ENCODE results near the gene GGCT.
A peak's percentile ranks its signal among the peaks of the same experiment; 100 is the strongest.

GGCT gene

DNA sequence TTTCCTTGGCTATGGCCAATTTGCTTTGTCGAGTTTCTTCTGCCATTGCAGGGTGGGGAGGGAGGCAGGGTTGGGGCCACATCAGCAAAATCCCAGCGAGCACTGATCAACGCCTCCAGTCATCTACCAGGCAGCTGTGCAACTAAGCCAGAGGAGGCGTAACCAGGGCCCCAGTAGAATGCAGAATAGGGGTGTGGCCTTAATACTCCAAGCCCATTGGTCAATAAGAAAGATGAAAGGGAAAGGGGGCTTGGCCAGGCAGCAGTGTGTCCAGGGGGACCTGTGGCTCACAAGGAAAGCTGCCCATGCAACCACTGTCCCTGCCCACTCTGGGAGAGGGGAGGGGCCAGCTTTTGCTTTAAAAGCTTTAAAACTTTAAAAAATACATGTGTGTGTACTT is 21.5 kb upstream of the GGCT start:
- TF ChIP-seq, protein P1, sequence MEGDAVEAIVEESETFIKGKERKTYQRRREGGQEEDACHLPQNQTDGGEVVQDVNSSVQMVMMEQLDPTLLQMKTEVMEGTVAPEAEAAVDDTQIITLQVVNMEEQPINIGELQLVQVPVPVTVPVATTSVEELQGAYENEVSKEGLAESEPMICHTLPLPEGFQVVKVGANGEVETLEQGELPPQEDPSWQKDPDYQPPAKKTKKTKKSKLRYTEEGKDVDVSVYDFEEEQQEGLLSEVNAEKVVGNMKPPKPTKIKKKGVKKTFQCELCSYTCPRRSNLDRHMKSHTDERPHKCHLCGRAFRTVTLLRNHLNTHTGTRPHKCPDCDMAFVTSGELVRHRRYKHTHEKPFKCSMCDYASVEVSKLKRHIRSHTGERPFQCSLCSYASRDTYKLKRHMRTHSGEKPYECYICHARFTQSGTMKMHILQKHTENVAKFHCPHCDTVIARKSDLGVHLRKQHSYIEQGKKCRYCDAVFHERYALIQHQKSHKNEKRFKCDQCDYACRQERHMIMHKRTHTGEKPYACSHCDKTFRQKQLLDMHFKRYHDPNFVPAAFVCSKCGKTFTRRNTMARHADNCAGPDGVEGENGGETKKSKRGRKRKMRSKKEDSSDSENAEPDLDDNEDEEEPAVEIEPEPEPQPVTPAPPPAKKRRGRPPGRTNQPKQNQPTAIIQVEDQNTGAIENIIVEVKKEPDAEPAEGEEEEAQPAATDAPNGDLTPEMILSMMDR (conservative IDR thresholded peaks at IDR 0.05), result no peak
- H3K27ac ChIP-seq, result no peak overlapping the region; the same call in 1 of the 2 replicates

DNA sequence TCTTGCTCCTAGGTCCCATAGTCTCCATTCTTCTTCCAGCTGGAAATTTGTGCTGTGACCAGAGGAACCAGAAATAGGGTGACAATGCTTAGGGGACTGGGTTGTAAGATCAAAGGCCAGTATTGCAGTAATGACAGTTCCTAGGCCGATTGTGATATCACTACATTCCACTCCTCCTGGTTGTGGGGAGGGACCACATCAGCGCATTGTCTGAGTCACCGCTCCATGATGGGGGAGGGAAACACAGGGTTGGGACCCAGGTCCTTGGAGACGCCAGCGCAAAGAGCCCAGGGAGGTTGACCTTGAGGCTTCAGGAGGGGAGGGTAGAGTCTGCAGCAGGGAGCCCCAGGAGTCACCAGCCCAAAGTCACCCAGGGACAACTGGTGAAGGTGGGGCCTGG is 20.8 kb upstream of the GGCT start:
- peak overlapping the region; percentile 98 for H3K27ac ChIP-seq
- TF ChIP-seq, protein P1 (conservative IDR thresholded peaks at IDR 0.05), result no peak

DNA sequence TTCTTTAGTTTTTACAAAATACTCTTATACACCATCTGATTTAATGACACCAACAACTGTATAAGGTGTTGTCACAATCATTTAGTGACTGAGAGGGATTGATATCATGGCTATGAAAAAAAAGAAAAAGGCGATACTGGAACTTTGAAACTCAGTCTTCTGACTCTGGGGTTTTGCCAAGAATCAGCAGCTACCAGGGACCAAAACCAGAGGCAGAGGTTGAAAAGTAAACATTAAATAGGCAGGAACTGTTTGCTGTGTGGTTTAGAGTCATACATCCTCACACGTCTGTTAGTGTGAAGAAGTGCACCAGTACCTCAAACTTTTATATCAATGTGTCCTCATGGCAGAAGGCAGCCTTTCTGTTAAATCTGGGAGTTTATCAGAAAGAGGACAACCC is 19.9 kb upstream of the GGCT start:
- TF ChIP-seq, protein P1 (conservative IDR thresholded peaks at IDR 0.05), result no peak
- peak overlapping the region; percentile 98 for H3K27ac ChIP-seq

DNA sequence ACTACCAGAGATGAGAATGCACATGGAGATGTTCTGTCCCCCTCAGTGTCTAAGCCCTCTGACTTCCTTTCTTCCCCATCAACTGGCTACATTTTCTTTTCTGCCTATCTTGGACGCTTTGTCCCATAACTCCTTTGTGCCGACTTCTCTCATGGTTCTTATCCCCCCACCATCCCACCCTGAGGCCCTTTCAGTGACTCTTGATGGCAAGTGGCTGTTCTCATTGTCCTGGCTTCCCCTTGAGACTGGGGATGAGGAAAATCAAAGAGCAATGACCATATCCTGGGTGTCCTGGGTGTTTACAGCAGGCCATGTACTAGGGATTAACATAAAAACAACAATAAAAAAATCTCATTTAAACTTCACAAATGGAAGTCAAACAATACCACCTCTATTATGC is 18.8 kb upstream of the GGCT start:
- peak overlapping the region; percentile 98 for H3K27ac ChIP-seq
- TF ChIP-seq, protein P1 (conservative IDR thresholded peaks at IDR 0.05), result no peak

DNA sequence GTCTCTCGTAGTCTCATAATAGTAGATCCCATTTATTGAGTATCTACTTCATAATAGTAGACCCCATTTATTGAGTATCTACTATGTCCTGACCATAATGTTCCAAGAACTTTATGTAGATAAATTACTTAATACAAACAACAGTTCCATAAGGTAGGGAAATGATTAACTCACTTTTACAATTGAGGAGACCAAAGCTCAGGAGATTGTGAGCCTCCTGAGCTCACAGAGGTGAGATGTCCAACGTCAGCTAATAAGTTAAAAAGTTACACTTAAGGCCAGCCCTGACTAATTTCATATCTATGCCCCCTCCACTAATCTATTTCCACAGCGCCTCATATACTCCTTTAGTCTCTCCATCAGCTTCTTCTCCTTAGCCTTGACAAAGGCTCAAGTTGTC is 17.5 kb upstream of the GGCT start:
- TF ChIP-seq, protein P1 (conservative IDR thresholded peaks at IDR 0.05), result no peak

DNA sequence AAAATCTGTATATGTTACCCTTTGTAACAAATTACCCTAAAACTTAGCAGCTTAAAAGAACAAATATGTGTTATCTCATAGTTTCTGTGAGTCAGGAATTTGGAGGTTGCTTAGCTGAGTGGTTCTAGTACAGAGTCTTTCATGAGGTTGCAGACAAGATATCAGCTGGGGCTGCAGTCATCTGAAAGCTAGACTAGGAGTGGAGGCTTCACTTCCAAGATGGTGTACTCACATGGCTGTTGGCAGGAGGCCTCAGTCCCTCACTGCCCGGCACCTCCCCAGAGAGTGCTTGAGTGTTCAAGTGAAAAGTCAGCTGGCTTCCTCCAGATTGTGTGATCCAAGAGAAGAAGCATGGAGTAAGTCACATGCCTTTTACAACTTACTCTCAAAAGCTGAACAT is 16.9 kb upstream of the GGCT start:
- peak overlapping the region; percentile 98 for H3K27ac ChIP-seq

More for the DNA sequence above, 17.5 kb upstream of the GGCT start:
- peak overlapping the region; percentile 98; the same call in 1 of the 2 replicates for H3K27ac ChIP-seq

DNA sequence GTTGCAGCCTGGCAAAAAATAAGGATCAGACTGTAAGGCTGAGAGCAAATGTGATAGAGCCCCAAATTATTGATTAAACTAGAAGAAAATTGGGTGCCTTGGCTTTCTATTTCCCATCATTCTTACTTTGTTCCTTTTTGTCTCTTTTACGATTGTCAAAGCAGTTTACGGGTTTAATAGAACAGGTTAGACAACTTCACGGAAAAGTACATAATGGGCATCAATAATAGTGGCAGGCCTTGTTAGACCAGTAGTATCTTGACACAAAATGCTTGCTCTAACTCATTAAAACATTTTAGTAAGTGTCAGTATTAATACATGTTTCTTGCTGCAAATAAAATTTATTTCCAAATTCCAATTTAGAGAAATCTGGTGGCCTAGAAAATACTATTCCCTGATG is 14.5 kb upstream of the GGCT start:
- TF ChIP-seq, protein P1 (conservative IDR thresholded peaks at IDR 0.05), result no peak
- H3K27ac ChIP-seq, result peak overlapping the region; percentile 98

More for the DNA sequence above, 16.9 kb upstream of the GGCT start:
- TF ChIP-seq, protein P1 (conservative IDR thresholded peaks at IDR 0.05), result no peak

All from VCaP (cell line).